ENCODE measurements around the gene USP25.

DNA sequence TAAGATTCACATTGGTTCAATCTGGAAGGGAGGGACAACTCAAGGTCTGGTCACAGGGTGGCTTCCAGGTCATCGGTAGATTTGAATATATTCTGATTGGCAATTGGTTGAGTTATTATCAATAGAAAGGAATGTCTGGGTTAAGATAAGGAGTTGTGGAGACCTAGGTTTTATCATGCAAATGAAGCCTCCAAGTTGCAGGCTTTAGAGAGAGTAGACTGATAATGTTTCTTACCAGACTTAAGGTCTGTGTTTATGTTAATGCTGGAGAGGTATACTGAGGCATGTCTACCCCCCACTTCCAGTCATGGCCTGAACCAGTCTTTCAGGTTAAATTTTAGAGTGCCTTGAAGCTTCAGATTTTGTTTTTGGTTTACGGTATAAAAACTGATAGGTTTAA is 29.7 kb downstream of the USP25 start:
- no peak for TF ChIP-seq ZNF274 (IDR thresholded peaks at IDR 0.05; ENCODE audit: low read depth, low read length)
- no peak for TF ChIP-seq YY1 (IDR thresholded peaks at IDR 0.05; ENCODE audit: insufficient read depth, insufficient read length)

Data from NT2/D1 (cell line).